Loucy (cell line): ENCODE data around the gene NPPC.

Source experiments
- CTCF ChIP-seq: fragments of 200-600 bp; sonication (generic); conservative IDR thresholded peaks from 2 replicates; pipeline ENCODE4 v1.5.1; 2014; ENCODE audit warnings: mild to moderate bottlenecking, antibody characterized with exemption, low read length
- EZH2phosphoT487 ChIP-seq: fragments of 200-600 bp; IDR thresholded peaks from 2 replicates; pipeline ENCODE4 v1.6.1; 2018; ENCODE audit warnings: antibody characterized with exemption, mild to moderate bottlenecking, moderate library complexity, borderline replicate concordance

GRCh38 chr2:231914077-231914690 lies 12.0 kb downstream of the NPPC start:
- TF ChIP-seq CTCF (no peak), EZH2phosphoT487 (no peak)
